T-helper 2 cell (primary cell): ENCODE results near the gene NSD1.

Experiments
- DNase-seq, 5 experiments: peaks; one replicate each; pipeline versions ENCODE4 v3.0.0 to v3.0.0-alpha.2; 2012 to 2022

The NSD1 gene

GRCh38 chr5:177097016-177097985 is 36.3 kb upstream of the NSD1 start:
- no peak for DNase-seq

GRCh38 chr5:177098120-177098469 is 35.5 kb upstream of the NSD1 start:
- no peak for DNase-seq

- DNase-seq = no peak
Measured at GRCh38 chr5:177098470-177099141, 35.0 kb upstream of the NSD1 start.

- no peak for DNase-seq
Measured at GRCh38 chr5:177099422-177100093, 34.0 kb upstream of the NSD1 start.

- no peak for DNase-seq
Measured at GRCh38 chr5:177100714-177101121, 32.9 kb upstream of the NSD1 start.

GRCh38 chr5:177103523-177104253 is 29.9 kb upstream of the NSD1 start:
- no peak for DNase-seq

GRCh38 chr5:177105691-177106476 is 27.7 kb upstream of the NSD1 start:
- no peak for DNase-seq

GRCh38 chr5:177107159-177107558 is 26.4 kb upstream of the NSD1 start:
- DNase-seq = no peak

- no peak for DNase-seq
Measured at GRCh38 chr5:177109810-177110209, 23.8 kb upstream of the NSD1 start.

- peak; percentile 18 to 51 (median 46) for DNase-seq
Measured at GRCh38 chr5:177111720-177112394, 21.7 kb upstream of the NSD1 start.

GRCh38 chr5:177112589-177113220 is 20.9 kb upstream of the NSD1 start:
- no peak for DNase-seq

GRCh38 chr5:177113566-177114424 is 19.8 kb upstream of the NSD1 start:
- DNase-seq = peak; percentile 51 to 78 (median 63)

GRCh38 chr5:177116631-177117373 is 16.8 kb upstream of the NSD1 start:
- DNase-seq = peak; percentile 61 to 90 (median 69)

GRCh38 chr5:177117441-177118045 is 16.0 kb upstream of the NSD1 start:
- no peak for DNase-seq

- DNase-seq = no peak
Measured at GRCh38 chr5:177122566-177122965, 11.0 kb upstream of the NSD1 start.

GRCh38 chr5:177123789-177124485 is 9.6 kb upstream of the NSD1 start:
- DNase-seq = no peak

GRCh38 chr5:177124486-177124991 is 9.0 kb upstream of the NSD1 start:
- no peak for DNase-seq

- no peak for DNase-seq
Measured at GRCh38 chr5:177126771-177127170, 6.8 kb upstream of the NSD1 start.
